ENCODE data around the gene SYF2. TPM values are rescaled to one million over a fixed set of nuclear protein-coding genes. Genes with fewer than 3 reads are reported as not detected.

Gene SYF2
- total RNA-seq, 1 donor from 2014 or later = 56.8 TPM

GRCh38 chr1:25183126-25183980 is 48.9 kb downstream of the SYF2 start:
- no peak for DNase-seq

- DNase-seq = no peak
Measured at GRCh38 chr1:25182629-25183028, 49.7 kb downstream of the SYF2 start.

- DNase-seq = no peak
Measured at GRCh38 chr1:25180996-25181395, 51.3 kb downstream of the SYF2 start.

- no peak for DNase-seq
Measured at GRCh38 chr1:25178917-25179561, 53.3 kb downstream of the SYF2 start.

GRCh38 chr1:25174730-25175612 is 57.3 kb downstream of the SYF2 start:
- DNase-seq = no peak

- DNase-seq = no peak
Measured at GRCh38 chr1:25174363-25174729, 58.0 kb downstream of the SYF2 start.

GRCh38 chr1:25173809-25174340 is 58.4 kb downstream of the SYF2 start:
- no peak for DNase-seq

Other genes starting within 250 kb of the SYF2 start
- 111 and 342 TPM in 2 replicates for gene RSRP1, start 15.0 kb upstream of the SYF2 start, total RNA-seq
- gene RHD, start 40.0 kb upstream of the SYF2 start, total RNA-seq = 0.09 and 0.34 TPM in 2 replicates
- 171 and 248 TPM in 2 replicates for gene TMEM50A, start 105.8 kb upstream of the SYF2 start, total RNA-seq
- 0.34 and 0.93 TPM in 2 replicates for gene RHCE, start 188.3 kb upstream of the SYF2 start, total RNA-seq
- 28.5 and 29.1 TPM in 2 replicates for gene MACO1, start 198.4 kb upstream of the SYF2 start, total RNA-seq